HS-27A (cell line): ENCODE data around the gene PAIP2.
"Not testable (repeated sequence)": the region's sequence is repeated elsewhere in the genome, so short reads cannot be mapped to it uniquely, and the experiment has no call there.

Experiments used
- DNase-seq: peaks from one replicate; pipeline ENCODE4 v3.0.0-alpha.2; 2012; ENCODE audit warnings: low read depth, missing footprints

PAIP2 gene

GRCh38 chr5:139341689-139342422 is at the start of gene PAIP2:
Gene PAIP2, plus strand, starts transcription at chr5:139341854. Its CDS starts 21,931 bp downstream, at chr5:139363785.
- DNase-seq = peak; percentile 77

GRCh38 chr5:139293202-139293506 is 48.5 kb upstream of the PAIP2 start:
- no peak for DNase-seq

GRCh38 chr5:139293507-139294373 is 47.9 kb upstream of the PAIP2 start, which contains the start of gene MATR3:
Gene MATR3, plus strand, starts transcription at chr5:139293740. Its CDS starts 13,676 bp downstream, at chr5:139307416.
- peak; percentile 69 for DNase-seq

- DNase-seq = peak; percentile 36
These were observed 47.1 kb upstream of the PAIP2 start for GRCh38 chr5:139294374-139295165.

- no peak for DNase-seq
These were observed 46.2 kb upstream of the PAIP2 start for GRCh38 chr5:139295346-139296057.

GRCh38 chr5:139296198-139296597 is 45.5 kb upstream of the PAIP2 start:
- DNase-seq = no peak

- no peak for DNase-seq
These were observed 44.8 kb upstream of the PAIP2 start for GRCh38 chr5:139296862-139297326.

- DNase-seq = no peak
These were observed 44.1 kb upstream of the PAIP2 start for GRCh38 chr5:139297439-139298133.

- no peak for DNase-seq
These were observed 43.4 kb upstream of the PAIP2 start for GRCh38 chr5:139298242-139298641.

- DNase-seq = no peak
These were observed 42.2 kb upstream of the PAIP2 start for GRCh38 chr5:139299486-139299885.

GRCh38 chr5:139301808-139302499 is 39.7 kb upstream of the PAIP2 start:
- DNase-seq = no peak

GRCh38 chr5:139304391-139305324 is 37.0 kb upstream of the PAIP2 start:
- DNase-seq = no peak

GRCh38 chr5:139306197-139306596 is 35.5 kb upstream of the PAIP2 start:
- DNase-seq = no peak

GRCh38 chr5:139306628-139307379 is 34.9 kb upstream of the PAIP2 start:
- no peak for DNase-seq

- DNase-seq = no peak
These were observed 32.9 kb upstream of the PAIP2 start for GRCh38 chr5:139308797-139309196.

- DNase-seq = not testable (repeated sequence)
These were observed 30.9 kb upstream of the PAIP2 start for GRCh38 chr5:139310715-139311186.

- no peak for DNase-seq
These were observed 29.6 kb upstream of the PAIP2 start for GRCh38 chr5:139312075-139312474.

GRCh38 chr5:139314276-139314675 is 27.4 kb upstream of the PAIP2 start:
- no peak for DNase-seq
